H1 (cell line): ENCODE data around the gene SYT13. TPM values are rescaled to one million over a fixed set of nuclear protein-coding genes. Genes with fewer than 3 reads are reported as not detected.

Experiments
- CTCF ChIA-PET: fragments of 300-600 bp; sonication (Branson Sonifier 250); formaldehyde crosslinking; loops from one replicate; lab custom pipeline; 2021; ENCODE audit not compliant: partially characterized antibody; lab: Charles Lee
- POLR2A ChIA-PET: fragments of 300-600 bp; sonication (Branson Sonifier 250); formaldehyde crosslinking; loops from one replicate; lab custom pipeline; 2021; ENCODE audit warnings: inconsistent platforms; ENCODE audit not compliant: partially characterized antibody; lab: Charles Lee
- DNase-seq, 2 experiments: peaks; one replicate each; pipeline versions ENCODE4 v3.0.0 to v3.0.0-alpha.2; 2010 to 2022; ENCODE audit warnings: low spot score in 2 of 2, low read depth in 1 of 2, mixed read lengths in 1 of 2
- FAIRE-seq: peaks from 2 replicates; lab custom pipeline; 2011; peaks lifted over from hg19 to GRCh38; lab: Jason Lieb, UNC
- H2AFZ ChIP-seq: 2 replicates; pipeline ENCODE4 v1.8.1; 2012; ENCODE audit warnings: low read length, inconsistent platforms
- H2AK5ac ChIP-seq: 2 replicates; pipeline ENCODE4 v1.6.1; 2013; ENCODE audit warnings: low read depth, low read length
- H2BK120ac ChIP-seq: replicated peaks from 2 replicates; pipeline ENCODE3; 2013; ENCODE audit warnings: low read depth, low read length, inconsistent platforms
- H2BK12ac ChIP-seq: 2 replicates; pipeline ENCODE4 v1.6.1; 2013; ENCODE audit warnings: low read depth, low read length
- H2BK15ac ChIP-seq: 2 replicates; pipeline ENCODE4 v1.6.1; 2013; ENCODE audit warnings: low read length
- H2BK20ac ChIP-seq: 2 replicates; pipeline ENCODE4 v1.6.1; 2013; ENCODE audit warnings: low read length
- H2BK5ac ChIP-seq: 2 replicates; pipeline ENCODE4 v1.6.1; 2013; ENCODE audit warnings: low read depth, low read length
- H3K14ac ChIP-seq: 2 replicates; pipeline ENCODE4 v1.6.1; 2013; ENCODE audit warnings: inconsistent platforms; ENCODE audit not compliant: insufficient read length
- H3K18ac ChIP-seq: 2 replicates; pipeline ENCODE4 v1.6.1; 2013; ENCODE audit warnings: low read length; ENCODE audit errors: extremely low read depth
- H3K23ac ChIP-seq: 2 replicates; pipeline ENCODE4 v1.6.1; 2013; ENCODE audit warnings: inconsistent platforms; ENCODE audit not compliant: insufficient read length
- H3K23me2 ChIP-seq: 2 replicates; pipeline ENCODE4 v1.6.1; 2013; ENCODE audit warnings: low read depth, low read length
- H3K27ac ChIP-seq: 2 replicates; pipeline ENCODE4 v1.6.1; 2011; ENCODE audit warnings: low read depth, low read length, inconsistent platforms
- H3K27me3 ChIP-seq, 4 experiments: replicated peaks in 1 of 4; 1 replicate in 1 of 4; 2 replicates in 3 of 4; pipeline versions ENCODE4 v1.6.1 to v1.8.1; 2011 to 2013; ENCODE audit warnings: low read length in 3 of 4, mild to moderate bottlenecking in 3 of 4, inconsistent platforms in 2 of 4, mixed read lengths in 2 of 4, moderate library complexity in 1 of 4; ENCODE audit not compliant: control insufficient read depth in 3 of 4, insufficient read depth in 3 of 4; ENCODE audit errors: extremely low read depth in 1 of 4
- H3K36me3 ChIP-seq, 4 experiments: 2 replicates each; pipeline versions ENCODE4 v1.6.1 to v1.8.1; 2011 to 2013; ENCODE audit warnings: mild to moderate bottlenecking in 4 of 4, low read length in 3 of 4, moderate library complexity in 2 of 4, control low read depth in 1 of 4, inconsistent platforms in 1 of 4; ENCODE audit not compliant: insufficient read depth in 4 of 4, control insufficient read depth in 2 of 4
- H3K4ac ChIP-seq: replicated peaks from 2 replicates; pipeline ENCODE3; 2013; ENCODE audit warnings: low read length, low read depth, mixed read lengths, inconsistent platforms; ENCODE audit not compliant: insufficient read length
- H3K4me1 ChIP-seq, 4 experiments: replicated peaks in 1 of 4; 1 replicate in 1 of 4; 2 replicates in 3 of 4; pipeline versions ENCODE4 v1.6.1 to v1.8.1; 2011 to 2013; ENCODE audit warnings: low read length in 3 of 4, inconsistent platforms in 2 of 4, mixed read lengths in 1 of 4; ENCODE audit not compliant: insufficient read depth in 4 of 4, control insufficient read depth in 3 of 4
- H3K4me2 ChIP-seq, 2 experiments: 2 replicates each; pipeline versions ENCODE4 v1.6.1 to v1.8.1; 2011 to 2013; ENCODE audit warnings: low read depth in 2 of 2, low read length in 2 of 2, control low read depth in 1 of 2, inconsistent platforms in 1 of 2, mild to moderate bottlenecking in 1 of 2; ENCODE audit not compliant: insufficient read depth in 1 of 2
- H3K4me3 ChIP-seq, 4 experiments: fragments of 200-600, 300-600 bp in 1 of 4; sonication (generic), shearing (Covaris generic), sonication (Bioruptor Twin) in 1 of 4; 2 replicates each; pipeline versions ENCODE4 v1.5.1 to v1.8.1; 2011 to 2016; ENCODE audit warnings: low read length in 4 of 4, low read depth in 3 of 4, control low read depth in 2 of 4, inconsistent platforms in 2 of 4, mild to moderate bottlenecking in 2 of 4, mixed read lengths in 1 of 4, moderate library complexity in 1 of 4; ENCODE audit not compliant: insufficient read depth in 2 of 4; ENCODE audit errors: extremely low read depth in 1 of 4
- H3K56ac ChIP-seq: replicated peaks from 2 replicates; pipeline ENCODE3; 2013; ENCODE audit warnings: low read depth, mild to moderate bottlenecking, mixed read lengths, low read length, inconsistent platforms; ENCODE audit not compliant: insufficient read length
- H3K79me1 ChIP-seq: 2 replicates; pipeline ENCODE4 v1.6.1; 2013; ENCODE audit warnings: low read depth, low read length, control low read depth
- H3K79me2 ChIP-seq, 2 experiments: 2 replicates each; pipeline versions ENCODE4 v1.6.1 to v1.8.1; 2012 to 2013; ENCODE audit warnings: low read length in 2 of 2, mild to moderate bottlenecking in 2 of 2, inconsistent platforms in 1 of 2; ENCODE audit not compliant: insufficient read depth in 2 of 2, control insufficient read depth in 1 of 2
- H3K9ac ChIP-seq, 4 experiments: replicated peaks in 1 of 4; 1 replicate in 1 of 4; 2 replicates in 3 of 4; pipeline versions ENCODE4 v1.6.1 to v1.8.1; 2011 to 2013; ENCODE audit warnings: low read depth in 3 of 4, low read length in 3 of 4, control low read depth in 2 of 4, mild to moderate bottlenecking in 2 of 4, moderate library complexity in 2 of 4, inconsistent platforms in 1 of 4; ENCODE audit errors: extremely low read depth in 1 of 4
- H3K9me3 ChIP-seq, 2 experiments: 2 replicates each; pipeline versions ENCODE4 v1.6.1 to v1.8.1; 2012 to 2013; ENCODE audit warnings: mild to moderate bottlenecking in 2 of 2, moderate library complexity in 2 of 2, control low read depth in 1 of 2, inconsistent platforms in 1 of 2, low read depth in 1 of 2, low read length in 1 of 2, mixed read lengths in 1 of 2; ENCODE audit not compliant: insufficient read depth in 2 of 2
- H4K20me1 ChIP-seq, 2 experiments: replicated peaks in 1 of 2; 2 replicates each; pipeline versions ENCODE3 to v1.8.1; 2011 to 2013; ENCODE audit warnings: inconsistent platforms in 2 of 2, low read length in 2 of 2, mild to moderate bottlenecking in 1 of 2; ENCODE audit not compliant: insufficient read depth in 2 of 2, control insufficient read depth in 1 of 2
- H4K5ac ChIP-seq: 2 replicates; pipeline ENCODE4 v1.6.1; 2013; ENCODE audit warnings: low read length, low read depth, mixed read lengths, inconsistent platforms; ENCODE audit not compliant: insufficient read length
- H4K8ac ChIP-seq: 2 replicates; pipeline ENCODE4 v1.8.0; 2013; ENCODE audit warnings: mild to moderate bottlenecking, moderate library complexity, low read length, inconsistent platforms; ENCODE audit not compliant: insufficient read depth; ENCODE audit errors: extremely low read depth
- H4K91ac ChIP-seq: replicated peaks from 2 replicates; pipeline ENCODE3; 2013; ENCODE audit warnings: low read length, mixed read lengths, inconsistent platforms; ENCODE audit not compliant: insufficient read length
- BACH1 ChIP-seq: IDR thresholded peaks from 2 replicates; pipeline ENCODE4 v1.6.1; 2012; ENCODE audit warnings: low read length, improper control_type of control experiment
- CEBPB ChIP-seq: IDR thresholded peaks from 2 replicates; pipeline ENCODE4 v1.6.1; 2012; ENCODE audit warnings: low read depth, low read length
- EP300 ChIP-seq, 2 experiments: IDR thresholded peaks; 1 replicate in 1 of 2; 2 replicates in 1 of 2; pipeline ENCODE4 v1.6.1; 2011 to 2012; ENCODE audit warnings: low read depth in 2 of 2, low read length in 2 of 2, mild to moderate bottlenecking in 2 of 2, borderline replicate concordance in 1 of 2, inconsistent platforms in 1 of 2, moderate library complexity in 1 of 2
- KDM5A ChIP-seq: fragments of 200-600 bp; IDR thresholded peaks from 2 replicates; pipeline ENCODE4 v1.7.1; 2012; ENCODE audit warnings: mild to moderate bottlenecking, low read length, inconsistent platforms, mixed read lengths
- MAX ChIP-seq: IDR thresholded peaks from 2 replicates; pipeline ENCODE4 v1.6.1; 2012; ENCODE audit warnings: inconsistent platforms
- POLR2AphosphoS5 ChIP-seq: IDR thresholded peaks from 2 replicates; pipeline ENCODE4 v1.6.1; 2011; ENCODE audit warnings: low read depth, low read length
- RXRA ChIP-seq: IDR thresholded peaks from 2 replicates; pipeline ENCODE4 v1.6.1; 2011; ENCODE audit warnings: low read depth, mild to moderate bottlenecking, low read length, moderate library complexity; ENCODE audit not compliant: insufficient read depth
- SP1 ChIP-seq: IDR thresholded peaks from 2 replicates; pipeline ENCODE4 v1.6.1; 2011; ENCODE audit warnings: low read depth, low read length
- SRF ChIP-seq: IDR thresholded peaks from 2 replicates; pipeline ENCODE4 v1.6.1; 2011; ENCODE audit warnings: mild to moderate bottlenecking, low read depth, low read length, moderate library complexity
- TAF7 ChIP-seq: optimal IDR thresholded peaks from 2 replicates; pipeline ENCODE3; 2011; ENCODE audit warnings: low read depth, mild to moderate bottlenecking, inconsistent platforms, low read length, moderate library complexity, borderline replicate concordance
- TBP ChIP-seq: IDR thresholded peaks from 2 replicates; pipeline ENCODE4 v1.6.1; 2011; ENCODE audit warnings: low read depth, low read length, improper control_type of control experiment
- YY1 ChIP-seq: IDR thresholded peaks from 2 replicates; pipeline ENCODE4 v1.6.1; 2011; ENCODE audit warnings: low read depth, mild to moderate bottlenecking, low read length
- WGBS, 2 experiments: shearing (Covaris generic) in 1 of 2; methylation state at CpG; one replicate each; pipeline versions ENCODE4 v1.1.6 to v1.1.7; 2013 to 2015; ENCODE audit warnings: low lambda C conversion rate in 2 of 2, mixed read lengths in 2 of 2, inconsistent platforms in 1 of 2, low coverage in 1 of 2, missing lambda C conversion rate in 1 of 2; ENCODE audit not compliant: insufficient replicate concordance in 2 of 2, insufficient coverage in 1 of 2, insufficient read length in 1 of 2; ENCODE audit errors: extremely low coverage in 1 of 2, missing lambda C conversion rate in 1 of 2; 5-methylcytosine and 5-hydroxymethylcytosine counted together
- polyA plus RNA-seq, 7 experiments: library from polyadenylated mRNA; depleted of rRNA in 3 of 7; stranded (reverse) in 5 of 7; unstranded in 2 of 7; fragments of >200 nt in 5 of 7; fragments of 200-250 nt in 2 of 7; gene quantifications; 1 replicate in 5 of 7; 2 replicates in 1 of 7; 4 replicates in 1 of 7; pipeline versions ENCODE4 v1.2.1 to v1.2.3, GENCODE V29; 2011 to 2013; ENCODE audit warnings: missing spikeins in 2 of 7, mixed read lengths in 2 of 7
- total RNA-seq: library from RNA; stranded (reverse); fragmentation: NEBNext Ultra II Directional; extraction: Animal tissue kit (Norgen Biotek cat#: 25700); gene quantifications from 2 replicates; pipeline ENCODE4 v1.2.1, GENCODE V29; 2021

The SYT13 gene
- total and polyA plus RNA-seq, 2 of the 8 experiments (the other 6 are each of a cell fraction or from before 2014, with no cell fraction given), result 4.8 to 13.2 TPM

- H3K14ac ChIP-seq, result no peak overlapping the region
- H2AK5ac ChIP-seq, result no peak overlapping the region
- H4K8ac ChIP-seq, result no peak overlapping the region
- FAIRE-seq, result no peak
- H3K9me3 ChIP-seq, result no peaks in the 10 kb centered on the region
- no peak for DNase-seq
- H2BK20ac ChIP-seq, result no peak overlapping the region
- no peak overlapping the region for H2BK15ac ChIP-seq
- no peak overlapping the region for H3K18ac ChIP-seq
- H4K91ac ChIP-seq, result no peak overlapping the region
- no peak overlapping the region for H3K9ac ChIP-seq
- 94% methylated on average over 3 of the region's 3 CpGs; no CpG with 5 or more reads in 1 of the 2 experiments for WGBS, 2 experiments
- no peak overlapping the region for H3K4ac ChIP-seq
- no peak overlapping the region for H4K5ac ChIP-seq
- no peak overlapping the region for H3K27ac ChIP-seq
- TF ChIP-seq TAF7, result no peak
- no peak for TF ChIP-seq CEBPB
- no peak for TF ChIP-seq EP300 (IDR thresholded peaks at IDR 0.05; ENCODE audit: borderline replicate concordance in 1 of 2, low read depth in 2 of 2, low read length in 2 of 2)
- no peak for TF ChIP-seq YY1
- TF ChIP-seq SRF, result no peak
- TF ChIP-seq RXRA, result no peak
- TF ChIP-seq MAX, result no peak
- no peak for TF ChIP-seq TBP
- no peak for TF ChIP-seq POLR2AphosphoS5
- TF ChIP-seq SP1, result no peak
- no peak for TF ChIP-seq BACH1
- no peak for TF ChIP-seq KDM5A
- ChIA-PET POLR2A (no interaction called here), CTCF (interaction anchor here (0.7 to 3.4 kb wide), 10 partner anchors 9 to 102 kb away, joined by 3 to 15 read pairs (median 4); no protein-coding TSS in a partner anchor)
- no peak overlapping the region for H2BK5ac ChIP-seq
- no peaks in the 10 kb centered on the region for H3K27me3 ChIP-seq
- H3K4me1 ChIP-seq, result no peaks in the 10 kb centered on the region; a peak in 1 of 7 replicates
- H3K23ac ChIP-seq, result no peak overlapping the region
- no peak overlapping the region for H3K4me3 ChIP-seq
- H2BK12ac ChIP-seq, result no peak overlapping the region
- no peaks in the 10 kb centered on the region for H3K36me3 ChIP-seq
- no peaks in the 10 kb centered on the region for H3K23me2 ChIP-seq
- H3K56ac ChIP-seq, result no peak overlapping the region
- peaks cover 0 to 3% of the 10 kb centered on the region in 2 experiments for H4K20me1 ChIP-seq
- H2AFZ ChIP-seq, result no peak overlapping the region
- H3K4me2 ChIP-seq, result no peak overlapping the region
- no peak overlapping the region for H2BK120ac ChIP-seq
- H3K79me2 ChIP-seq, result no peaks in the 10 kb centered on the region
- H3K79me1 ChIP-seq, result no peaks in the 10 kb centered on the region; the same call in 1 of the 2 replicates
Measured at GRCh38 chr11:45259592-45259991, 26.5 kb downstream of the SYT13 start.
